HEK293T (cell line): ENCODE data around the gene TRIM37.

ENCODE experiments used
- CTCF ChIA-PET: fragments of 350-600 bp; formaldehyde crosslinking; extraction: SDS; loops from one replicate; lab custom pipeline; 2021; ENCODE audit warnings: antibody characterized with exemption, inconsistent platforms; lab: Yijun Ruan, JAX
- POLR2A ChIA-PET: fragments of 350-600 bp; formaldehyde crosslinking; extraction: SDS; loops from one replicate; lab custom pipeline; 2020; ENCODE audit warnings: antibody characterized with exemption, inconsistent platforms; lab: Yijun Ruan, JAX
- DNase-seq: peaks from one replicate; pipeline ENCODE4 v3.0.0; 2012; ENCODE audit warnings: mixed read lengths; ENCODE audit errors: extremely low spot score
- ARNT ChIP-seq: fragments of 450-650 bp; IDR thresholded peaks from 2 replicates; pipeline ENCODE4 v1.6.1; 2017; ENCODE audit warnings: mild to moderate bottlenecking
- BHLHE40 ChIP-seq: fragments of 450-650 bp; IDR thresholded peaks from 2 replicates; pipeline ENCODE4 v1.6.1; 2016; ENCODE audit warnings: mild to moderate bottlenecking, moderate library complexity, borderline replicate concordance
- CTBP1 ChIP-seq: fragments of 450-650 bp; IDR thresholded peaks from 2 replicates; pipeline ENCODE4 v1.6.1; 2016; ENCODE audit warnings: borderline replicate concordance
- ELF4 ChIP-seq: fragments of 450-650 bp; IDR thresholded peaks from 2 replicates; pipeline ENCODE4 v1.6.1; 2017; ENCODE audit warnings: antibody characterized with exemption
- FOXA1 ChIP-seq: fragments of 450-650 bp; IDR thresholded peaks from 2 replicates; pipeline ENCODE4 v1.6.1; 2016; ENCODE audit warnings: mild to moderate bottlenecking
- FOXK2 ChIP-seq: fragments of 450-650 bp; IDR thresholded peaks from 2 replicates; pipeline ENCODE4 v1.6.1; 2016; ENCODE audit warnings: mild to moderate bottlenecking
- FOXM1 ChIP-seq: fragments of 450-650 bp; IDR thresholded peaks from 2 replicates; pipeline ENCODE4 v1.6.1; 2017; ENCODE audit warnings: mild to moderate bottlenecking, borderline replicate concordance
- HDGF ChIP-seq: fragments of 450-650 bp; IDR thresholded peaks from 2 replicates; pipeline ENCODE4 v1.6.1; 2017; ENCODE audit warnings: antibody characterized with exemption, borderline replicate concordance
- L3MBTL2 ChIP-seq: fragments of 450-650 bp; conservative IDR thresholded peaks from 2 replicates; pipeline ENCODE4 v1.6.1; 2016; ENCODE audit warnings: mild to moderate bottlenecking
- LEF1 ChIP-seq: fragments of 450-650 bp; IDR thresholded peaks from 2 replicates; pipeline ENCODE4 v1.6.1; 2017; ENCODE audit warnings: mild to moderate bottlenecking, borderline replicate concordance
- NFRKB ChIP-seq: fragments of 450-650 bp; IDR thresholded peaks from 2 replicates; pipeline ENCODE4 v1.6.1; 2016; ENCODE audit warnings: mild to moderate bottlenecking, moderate library complexity
- PKNOX1 ChIP-seq: fragments of 450-650 bp; IDR thresholded peaks from 2 replicates; pipeline ENCODE4 v1.6.1; 2016
- SP1 ChIP-seq: fragments of 450-650 bp; IDR thresholded peaks from 2 replicates; pipeline ENCODE4 v1.6.1; 2017
- SUZ12 ChIP-seq: fragments of 450-650 bp; IDR thresholded peaks from 2 replicates; pipeline ENCODE4 v1.6.1; 2016; ENCODE audit warnings: mild to moderate bottlenecking
- TARDBP ChIP-seq: fragments of 450-650 bp; IDR thresholded peaks from 2 replicates; pipeline ENCODE4 v1.6.1; 2016
- ZNF384 ChIP-seq: fragments of 450-650 bp; IDR thresholded peaks from 2 replicates; pipeline ENCODE4 v1.6.1; 2016

The TRIM37 gene

DNA sequence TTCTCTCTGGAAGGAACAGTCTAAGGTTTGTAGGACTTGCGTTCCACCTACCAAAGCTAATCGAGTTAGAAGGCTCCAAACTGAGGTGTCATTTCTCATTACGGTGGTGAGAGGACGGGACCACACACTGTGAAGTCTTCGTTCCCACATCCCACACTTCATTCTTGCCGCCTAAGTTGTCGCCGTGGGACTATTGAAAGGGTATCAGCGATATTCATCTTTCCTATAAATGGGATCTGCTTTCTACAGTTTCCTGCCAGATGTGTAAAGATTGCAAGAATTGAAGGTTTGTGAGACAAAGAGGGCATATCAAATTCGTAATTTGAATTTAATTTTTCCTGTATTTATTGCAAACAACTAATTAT is 608 bp upstream of the TRIM37 start:
- no peak for DNase-seq
- POLR2A ChIA-PET: interaction anchor here (0.6 to 2.3 kb wide), 10 partner anchors 8 to 755 kb away, joined by 3 to 28 read pairs (median 5); partner anchors contain the start of genes MTMR4, PRR11, SKA2 and SUPT4H1
- TF ChIP-seq FOXK2 (no peak), HDGF (no peak), BHLHE40 (no peak), NFRKB (no peak), L3MBTL2 (peak; percentile 74; the same call in 1 of the 2 replicates)
- CTCF ChIA-PET: interaction anchor here (0.6 to 1.0 kb wide), 4 partner anchors 12 to 430 kb away, joined by 3 to 4 read pairs (median 3); no protein-coding TSS in a partner anchor

DNA sequence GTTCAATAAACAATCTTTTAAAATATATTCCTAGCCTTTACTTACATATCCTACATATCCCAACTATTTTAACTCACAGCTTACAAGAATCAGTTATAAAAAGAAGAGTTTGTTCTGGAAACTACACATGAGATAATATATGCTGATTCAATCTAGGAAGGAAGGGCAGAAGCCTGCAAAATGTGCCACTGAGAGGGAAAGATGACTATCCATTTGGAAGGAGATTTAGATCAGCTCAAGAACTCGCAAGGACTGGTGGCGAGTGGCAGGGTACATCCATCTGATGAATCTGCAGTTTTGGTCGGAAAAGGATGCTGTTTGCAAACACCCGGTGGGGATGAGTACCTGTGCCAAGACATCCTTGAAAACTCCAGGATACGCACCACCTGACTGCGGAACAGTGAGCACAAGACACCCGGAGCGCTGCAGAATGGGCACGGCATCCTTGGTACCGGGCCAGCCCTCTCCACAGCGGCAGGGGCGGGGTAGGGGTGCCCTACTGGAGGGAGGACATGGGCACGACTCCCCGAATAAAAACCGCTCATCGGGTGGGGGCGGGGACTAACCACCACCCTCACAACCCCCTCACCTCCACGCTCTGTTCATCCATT is 723 bp downstream of the TRIM37 start:
- POLR2A ChIA-PET: interaction anchor here (0.6 to 2.3 kb wide), 7 partner anchors 10 to 115 kb away, joined by 3 to 28 read pairs (median 6); partner anchors contain the start of genes PRR11 and SKA2
- CTCF ChIA-PET: no interaction called here
- DNase-seq: peak; percentile 13
- TF ChIP-seq HDGF (no peak), CTBP1 (peak; percentile 27; the same call in 1 of the 2 replicates)

DNA sequence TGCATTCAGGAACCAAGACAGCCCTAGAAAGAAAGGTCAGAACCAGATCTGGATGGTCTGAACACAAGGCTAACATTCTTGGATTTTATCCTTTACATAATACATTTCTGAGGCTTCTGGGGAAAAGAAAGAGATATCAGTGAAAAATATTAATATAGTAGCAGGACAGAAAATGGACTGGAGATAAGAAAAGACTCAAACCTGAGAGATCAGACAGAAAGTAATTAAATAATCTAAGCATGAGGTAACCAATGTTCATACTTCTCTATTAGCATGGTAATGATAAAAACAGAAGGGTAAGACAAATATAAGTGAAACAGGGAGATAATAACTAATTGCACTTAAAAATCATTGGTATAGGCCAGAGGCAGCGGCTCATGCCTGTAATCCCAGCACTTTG is 5.5 kb downstream of the TRIM37 start:
- ChIA-PET POLR2A (no interaction called here), CTCF (no interaction called here)
- DNase-seq: no peak
- TF ChIP-seq LEF1 (no peak), CTBP1 (no peak), SP1 (no peak), BHLHE40 (no peak), TARDBP (no peak), FOXM1 (no peak), ELF4 (no peak)

DNA sequence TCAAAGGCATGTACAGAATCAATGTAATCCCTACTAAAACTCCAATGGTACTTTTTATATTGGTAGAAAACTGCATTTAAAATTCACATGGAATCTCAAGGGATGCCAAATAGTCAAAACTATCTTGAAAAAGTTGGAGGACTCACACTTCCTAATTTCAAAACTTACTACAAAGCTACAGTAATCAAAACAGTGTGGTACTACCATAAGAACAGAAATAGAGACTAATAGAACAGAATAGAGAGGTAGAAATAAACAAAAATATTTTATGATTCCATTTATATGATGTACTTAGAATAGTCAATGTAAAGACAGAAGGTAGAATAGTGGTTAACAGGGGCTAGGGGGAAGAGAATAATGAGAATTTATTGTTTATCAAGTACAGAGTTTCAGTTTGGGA is 8.8 kb downstream of the TRIM37 start:
- no peak for TF ChIP-seq ZNF384
- TF ChIP-seq CTBP1: no peak
- TF ChIP-seq NFRKB: no peak
- no peak for TF ChIP-seq FOXA1
- TF ChIP-seq TARDBP: no peak
- no peak for TF ChIP-seq HDGF
- TF ChIP-seq FOXK2: no peak
- no peak for TF ChIP-seq SP1
- no peak for TF ChIP-seq LEF1
- TF ChIP-seq BHLHE40: no peak
- no peak for TF ChIP-seq ELF4
- no peak for TF ChIP-seq PKNOX1
- no peak for TF ChIP-seq ARNT
- TF ChIP-seq FOXM1: no peak
- DNase-seq: no peak
- ChIA-PET POLR2A (no interaction called here), CTCF (no interaction called here)

- no peak for DNase-seq
- ChIA-PET POLR2A (interaction anchor here (0.8 to 5.0 kb wide), 5 partner anchors 9 to 577 kb away, joined by 3 to 28 read pairs (median 3); partner anchors contain the start of gene TRIM37), CTCF (interaction anchor here (0.6 to 1.4 kb wide), 3 partner anchors 12 to 924 kb away, joined by 3 to 8 read pairs (median 4); partner anchors contain the start of gene TRIM37)
- TF ChIP-seq FOXA1: no peak
- no peak for TF ChIP-seq ARNT
- no peak for TF ChIP-seq FOXK2
- no peak for TF ChIP-seq TARDBP
- no peak for TF ChIP-seq NFRKB
- TF ChIP-seq ZNF384: no peak
- TF ChIP-seq SUZ12: no peak
- no peak for TF ChIP-seq CTBP1
- no peak for TF ChIP-seq FOXM1
- no peak for TF ChIP-seq ELF4
These were observed 11.7 kb downstream of the TRIM37 start for GRCh38 chr17:59094861-59095530.

GRCh38 chr17:59093702-59094231 is 12.9 kb downstream of the TRIM37 start:
- DNase-seq: peak; percentile 33
- TF ChIP-seq CTBP1 (0 out of 2 replicates have a peak, but pooled peaks have one; percentile 17), TARDBP (no peak), L3MBTL2 (no peak), SP1 (no peak), SUZ12 (no peak), FOXM1 (no peak), PKNOX1 (peak; percentile 49; the same call in 1 of the 2 replicates)
- ChIA-PET POLR2A (interaction anchor here (0.7 to 5.0 kb wide), 5 partner anchors 11 to 61 kb away, joined by 3 to 28 read pairs (median 4); partner anchors contain the start of genes SKA2 and TRIM37), CTCF (no interaction called here)
